B cell (primary cell): ENCODE results near the gene ACSM3.

ENCODE experiments used
- CTCF ChIP-seq: fragments of 200-600 bp; IDR thresholded peaks from one replicate; pipeline ENCODE4 v1.8.0; 2022; ENCODE audit warnings: antibody characterized with exemption, mild to moderate bottlenecking
- EZH2 ChIP-seq: IDR thresholded peaks from 2 replicates; pipeline ENCODE4 v1.6.1; 2012; ENCODE audit warnings: borderline replicate concordance, low read depth, mild to moderate bottlenecking, moderate library complexity, low read length; ENCODE audit not compliant: insufficient read depth, poor library complexity, severe bottlenecking

GRCh38 chr16:20799599-20799998, 35.8 kb downstream of the ACSM3 start:
- TF ChIP-seq EZH2 (no peak), CTCF (no peak)
